NB4 (cell line): ENCODE data around the gene PDE4D.
A peak's percentile ranks its signal among the peaks of the same experiment; 100 is the strongest.

Experiments
- DNase-seq: peaks from one replicate; pipeline ENCODE4 v3.0.0; 2010; ENCODE audit warnings: low read depth
- H3K4me3 ChIP-seq: one replicate; pipeline ENCODE4 v1.5.1; 2011; ENCODE audit warnings: mild to moderate bottlenecking, low read depth, low read length, moderate library complexity
- MYC ChIP-seq: IDR thresholded peaks from 2 replicates; pipeline ENCODE4 v1.6.1; 2011; ENCODE audit warnings: low read depth, low read length
- POLR2A ChIP-seq: IDR thresholded peaks from 2 replicates; pipeline ENCODE4 v1.6.1; 2011; ENCODE audit warnings: mild to moderate bottlenecking; ENCODE audit not compliant: insufficient read length; ENCODE audit errors: extremely low read depth
- TF ChIP-seq, protein P1 (sequence below): IDR thresholded peaks from one replicate; pipeline ENCODE4 v1.5.1; 2012; ENCODE audit warnings: low read depth, low read length
- TF ChIP-seq, protein P2 (sequence below): IDR thresholded peaks from 2 replicates; pipeline ENCODE4 v1.6.1; 2011; ENCODE audit warnings: low read depth, low read length

Gene PDE4D

DNA sequence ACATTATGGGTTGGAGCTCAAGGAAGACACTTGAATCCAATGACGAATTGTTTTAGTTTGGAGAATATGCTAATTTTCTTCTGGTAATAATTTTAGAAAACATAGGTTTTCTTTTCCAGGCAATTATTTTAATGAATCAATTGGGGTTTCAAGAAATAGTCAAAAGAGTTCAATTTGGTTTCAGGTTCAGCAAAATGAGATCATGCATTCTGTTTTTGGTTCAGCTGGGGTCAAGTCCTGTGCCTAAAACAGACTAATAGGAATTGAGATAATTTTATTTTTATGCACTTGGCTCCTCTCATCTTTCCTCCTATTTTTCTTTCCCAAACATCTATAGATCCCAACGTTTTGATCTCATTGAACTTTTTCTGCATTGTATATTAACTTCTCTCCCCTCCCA lies 713.8 kb downstream of the PDE4D start:
- DNase-seq = no peak
- H3K4me3 ChIP-seq = no peak overlapping the region
- no peak for TF ChIP-seq POLR2A
- TF ChIP-seq, protein P1, sequence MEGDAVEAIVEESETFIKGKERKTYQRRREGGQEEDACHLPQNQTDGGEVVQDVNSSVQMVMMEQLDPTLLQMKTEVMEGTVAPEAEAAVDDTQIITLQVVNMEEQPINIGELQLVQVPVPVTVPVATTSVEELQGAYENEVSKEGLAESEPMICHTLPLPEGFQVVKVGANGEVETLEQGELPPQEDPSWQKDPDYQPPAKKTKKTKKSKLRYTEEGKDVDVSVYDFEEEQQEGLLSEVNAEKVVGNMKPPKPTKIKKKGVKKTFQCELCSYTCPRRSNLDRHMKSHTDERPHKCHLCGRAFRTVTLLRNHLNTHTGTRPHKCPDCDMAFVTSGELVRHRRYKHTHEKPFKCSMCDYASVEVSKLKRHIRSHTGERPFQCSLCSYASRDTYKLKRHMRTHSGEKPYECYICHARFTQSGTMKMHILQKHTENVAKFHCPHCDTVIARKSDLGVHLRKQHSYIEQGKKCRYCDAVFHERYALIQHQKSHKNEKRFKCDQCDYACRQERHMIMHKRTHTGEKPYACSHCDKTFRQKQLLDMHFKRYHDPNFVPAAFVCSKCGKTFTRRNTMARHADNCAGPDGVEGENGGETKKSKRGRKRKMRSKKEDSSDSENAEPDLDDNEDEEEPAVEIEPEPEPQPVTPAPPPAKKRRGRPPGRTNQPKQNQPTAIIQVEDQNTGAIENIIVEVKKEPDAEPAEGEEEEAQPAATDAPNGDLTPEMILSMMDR = no peak
- TF ChIP-seq, protein P2, sequence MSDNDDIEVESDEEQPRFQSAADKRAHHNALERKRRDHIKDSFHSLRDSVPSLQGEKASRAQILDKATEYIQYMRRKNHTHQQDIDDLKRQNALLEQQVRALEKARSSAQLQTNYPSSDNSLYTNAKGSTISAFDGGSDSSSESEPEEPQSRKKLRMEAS = no peak
- no peak for TF ChIP-seq MYC

DNA sequence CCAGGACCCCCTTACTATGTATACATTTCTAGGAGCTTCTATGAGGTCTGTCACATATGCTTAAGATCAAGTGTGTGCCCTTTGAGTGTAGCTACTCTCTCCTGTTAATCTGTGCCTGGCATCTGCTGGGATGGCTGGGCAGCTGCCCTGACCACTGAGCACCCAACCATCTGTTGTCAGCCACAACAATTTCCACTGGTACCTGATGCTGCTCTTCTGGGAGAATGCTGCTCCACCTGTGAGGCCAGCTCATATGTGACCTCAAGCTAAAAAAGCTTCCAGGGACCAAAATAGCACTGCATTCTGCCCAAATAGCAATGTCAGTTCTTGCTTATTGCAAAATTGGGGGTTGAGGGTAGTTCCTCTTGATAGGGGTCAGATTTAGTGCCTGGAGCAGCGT lies 715.0 kb downstream of the PDE4D start:
- H3K4me3 ChIP-seq = no peak overlapping the region
- no peak for DNase-seq
- TF ChIP-seq MYC = no peak
- TF ChIP-seq, protein P1 = no peak
- TF ChIP-seq POLR2A = no peak
- TF ChIP-seq, protein P2 = no peak

DNA sequence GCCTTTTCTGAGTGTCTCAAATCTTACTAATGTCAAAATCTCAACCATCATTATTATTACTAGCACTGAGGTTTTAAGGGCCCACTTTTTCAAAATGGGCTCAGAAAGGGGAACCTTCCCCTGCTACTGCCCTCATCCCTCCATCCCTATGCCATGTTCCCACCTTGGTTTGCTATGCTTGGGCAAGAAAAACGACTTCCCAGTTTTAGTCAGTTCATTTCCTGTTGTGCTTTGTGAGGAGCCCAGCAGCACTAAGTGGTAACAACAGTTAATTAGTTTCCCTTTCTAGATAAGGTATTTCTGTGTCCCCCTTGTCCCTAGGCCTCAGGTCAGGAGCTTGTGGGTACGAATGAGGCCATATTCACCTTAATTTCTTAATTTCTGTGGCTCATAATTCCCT lies 715.5 kb downstream of the PDE4D start:
- TF ChIP-seq, protein P1 = no peak
- TF ChIP-seq POLR2A (no peak), MYC (no peak)
- TF ChIP-seq, protein P2 = no peak
- DNase-seq = peak; percentile 21
- no peak overlapping the region for H3K4me3 ChIP-seq

DNA sequence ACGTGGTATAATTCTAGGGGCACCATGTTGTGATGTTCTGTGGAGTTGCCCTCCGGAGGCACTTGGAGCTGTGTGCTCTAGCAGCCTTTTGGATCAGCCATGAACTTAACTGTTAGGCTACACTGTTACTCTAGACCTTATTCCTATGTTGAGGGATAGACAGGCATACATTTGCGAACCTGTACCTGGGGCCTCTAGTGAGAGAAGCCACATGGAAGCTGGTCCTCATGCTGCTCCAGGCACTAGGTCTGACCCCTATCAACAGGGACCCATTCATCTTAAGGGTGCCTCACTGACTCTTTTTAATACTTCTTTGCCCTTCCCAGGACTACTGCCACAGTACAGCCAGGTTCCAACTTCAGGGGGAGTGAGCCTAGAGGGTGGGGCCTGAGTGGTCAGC lies 715.9 kb downstream of the PDE4D start:
- H3K4me3 ChIP-seq = no peak overlapping the region
- TF ChIP-seq, protein P2 = no peak
- no peak for DNase-seq

DNA sequence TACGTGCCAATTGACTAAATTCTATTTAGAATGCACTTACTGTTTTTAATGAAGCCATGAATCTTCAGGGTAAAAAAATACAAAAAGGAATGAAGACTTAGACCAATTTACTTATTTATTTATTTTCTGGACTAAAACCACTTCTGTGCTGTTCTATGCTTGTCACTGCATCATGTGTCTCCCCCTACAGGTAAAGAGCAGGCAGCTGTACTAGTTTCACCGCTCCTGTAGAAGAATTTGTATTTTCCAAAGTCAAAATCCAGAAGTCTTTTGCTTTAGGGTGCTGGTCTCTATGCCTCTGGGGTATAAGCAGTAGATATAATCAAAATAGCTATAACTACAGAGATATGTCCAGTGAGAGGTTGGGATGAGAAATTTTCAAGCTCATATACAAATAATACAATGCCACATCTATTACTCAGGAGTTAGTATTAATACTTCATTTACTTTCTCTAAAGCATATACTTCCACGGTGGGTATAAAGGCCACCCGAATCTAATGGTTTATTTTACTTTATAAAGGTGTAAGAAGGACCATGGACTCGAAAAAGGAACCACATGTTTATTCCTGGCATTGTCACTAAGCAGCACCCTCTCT lies 719.2 kb downstream of the PDE4D start:
- TF ChIP-seq POLR2A = no peak
- TF ChIP-seq, protein P2 = no peak; the same call in 1 of the 2 replicates
- TF ChIP-seq, protein P1 = peak; percentile 91
- no peak for TF ChIP-seq MYC
- DNase-seq = peak; percentile 72

DNA sequence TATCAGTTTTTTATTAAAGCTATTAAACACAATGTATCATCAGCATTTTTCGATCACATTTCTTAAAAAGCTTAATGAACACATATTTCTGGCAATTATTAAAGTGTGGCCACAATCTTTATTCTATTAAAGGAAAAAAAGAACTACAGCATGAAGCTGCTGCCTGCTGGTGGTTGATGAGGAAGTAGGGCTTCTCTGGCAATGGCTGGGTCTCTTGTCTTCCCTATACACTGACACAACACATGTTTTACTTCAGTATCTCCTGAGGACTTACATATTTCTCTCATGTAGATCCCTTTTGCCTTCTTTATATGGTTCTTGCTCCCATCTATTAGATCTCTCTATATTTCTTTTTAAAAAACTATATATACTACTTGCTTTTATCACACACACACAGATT lies 719.9 kb downstream of the PDE4D start:
- TF ChIP-seq MYC (no peak), POLR2A (no peak)
- TF ChIP-seq, protein P2 = no peak
- TF ChIP-seq, protein P1 = no peak
- no peak overlapping the region for H3K4me3 ChIP-seq
- DNase-seq = peak; percentile 42

More for the DNA sequence above, 719.2 kb downstream of the PDE4D start:
- no peak overlapping the region for H3K4me3 ChIP-seq
